IPS-18a (cell line): Measurements from ENCODE around the gene SLC9A9.

Source experiments
- H3K27ac ChIP-seq: one replicate; pipeline ENCODE4 v1.5.1; 2013; ENCODE audit warnings: low read length
- H3K27me3 ChIP-seq: one replicate; pipeline ENCODE4 v1.6.1; 2013; ENCODE audit warnings: mild to moderate bottlenecking, low read length; ENCODE audit not compliant: control insufficient read depth, insufficient read depth
- H3K36me3 ChIP-seq: one replicate; pipeline ENCODE4 v1.6.1; 2013; ENCODE audit warnings: low read depth, low read length; ENCODE audit not compliant: control insufficient read depth
- H3K4me1 ChIP-seq: one replicate; pipeline ENCODE4 v1.6.1; 2013; ENCODE audit warnings: low read depth, low read length; ENCODE audit not compliant: control insufficient read depth
- H3K4me3 ChIP-seq: one replicate; pipeline ENCODE4 v1.5.1; 2013; ENCODE audit warnings: low read length
- H3K9ac ChIP-seq: one replicate; pipeline ENCODE4 v1.6.1; 2013; ENCODE audit warnings: mild to moderate bottlenecking, low read length, moderate library complexity
- H3K9me3 ChIP-seq: one replicate; pipeline ENCODE4 v1.6.1; 2013; ENCODE audit warnings: low read depth, low read length; ENCODE audit not compliant: control insufficient read depth

Gene SLC9A9

GRCh38 chr3:143313893-143314188 is 534.4 kb downstream of the SLC9A9 start:
- Histone ChIP-seq H3K9me3 (no peaks in the 10 kb centered on the region), H3K36me3 (no peaks in the 10 kb centered on the region), H3K4me3 (no peak overlapping the region), H3K27ac (no peak overlapping the region), H3K4me1 (no peaks in the 10 kb centered on the region), H3K9ac (no peak overlapping the region), H3K27me3 (no peaks in the 10 kb centered on the region)

- no peak overlapping the region for H3K27ac ChIP-seq
- no peaks in the 10 kb centered on the region for H3K9me3 ChIP-seq
- no peak overlapping the region for H3K4me3 ChIP-seq
- H3K9ac ChIP-seq, result no peak overlapping the region
- H3K27me3 ChIP-seq, result no peaks in the 10 kb centered on the region
- H3K4me1 ChIP-seq, result no peaks in the 10 kb centered on the region
- no peaks in the 10 kb centered on the region for H3K36me3 ChIP-seq
These were observed 535.0 kb downstream of the SLC9A9 start for GRCh38 chr3:143313025-143313892.

- H3K4me3 ChIP-seq, result no peak overlapping the region
- no peaks in the 10 kb centered on the region for H3K27me3 ChIP-seq
These were observed 537.2 kb downstream of the SLC9A9 start for GRCh38 chr3:143311096-143311495.

GRCh38 chr3:143309705-143310104 is 538.6 kb downstream of the SLC9A9 start:
- Histone ChIP-seq H3K9me3 (no peaks in the 10 kb centered on the region), H3K9ac (no peak overlapping the region), H3K27ac (no peak overlapping the region), H3K36me3 (no peaks in the 10 kb centered on the region), H3K27me3 (no peaks in the 10 kb centered on the region), H3K4me3 (no peak overlapping the region), H3K4me1 (no peaks in the 10 kb centered on the region)

More at GRCh38 chr3:143311096-143311495, 537.2 kb downstream of the SLC9A9 start:
- H3K4me1 ChIP-seq, result no peaks in the 10 kb centered on the region
- no peaks in the 10 kb centered on the region for H3K36me3 ChIP-seq
- no peak overlapping the region for H3K27ac ChIP-seq
- H3K9ac ChIP-seq, result no peak overlapping the region
- no peaks in the 10 kb centered on the region for H3K9me3 ChIP-seq

- Histone ChIP-seq H3K4me1 (no peaks in the 10 kb centered on the region), H3K4me3 (no peak overlapping the region), H3K27me3 (no peaks in the 10 kb centered on the region), H3K9me3 (no peaks in the 10 kb centered on the region), H3K27ac (no peak overlapping the region), H3K9ac (no peak overlapping the region), H3K36me3 (no peaks in the 10 kb centered on the region)
These were observed 540.6 kb downstream of the SLC9A9 start for GRCh38 chr3:143307613-143308183.

- no peaks in the 10 kb centered on the region for H3K4me1 ChIP-seq
- no peak overlapping the region for H3K9ac ChIP-seq
- no peak overlapping the region for H3K4me3 ChIP-seq
- no peaks in the 10 kb centered on the region for H3K36me3 ChIP-seq
- H3K27ac ChIP-seq, result no peak overlapping the region
- no peaks in the 10 kb centered on the region for H3K27me3 ChIP-seq
- no peaks in the 10 kb centered on the region for H3K9me3 ChIP-seq
These were observed 541.9 kb downstream of the SLC9A9 start for GRCh38 chr3:143306407-143306806.

GRCh38 chr3:143302638-143303171 is 545.6 kb downstream of the SLC9A9 start:
- Histone ChIP-seq H3K27ac (no peak overlapping the region), H3K27me3 (no peaks in the 10 kb centered on the region), H3K36me3 (no peaks in the 10 kb centered on the region), H3K4me1 (no peaks in the 10 kb centered on the region), H3K9me3 (no peaks in the 10 kb centered on the region), H3K9ac (no peak overlapping the region), H3K4me3 (no peak overlapping the region)

GRCh38 chr3:143301031-143301901 is 547.0 kb downstream of the SLC9A9 start:
- Histone ChIP-seq H3K9ac (no peak overlapping the region), H3K4me1 (no peaks in the 10 kb centered on the region), H3K27ac (no peak overlapping the region), H3K4me3 (no peak overlapping the region), H3K27me3 (no peaks in the 10 kb centered on the region), H3K36me3 (no peaks in the 10 kb centered on the region), H3K9me3 (no peaks in the 10 kb centered on the region)

GRCh38 chr3:143298886-143299535 is 549.3 kb downstream of the SLC9A9 start:
- Histone ChIP-seq H3K27ac (no peak overlapping the region), H3K4me3 (no peak overlapping the region), H3K27me3 (no peaks in the 10 kb centered on the region), H3K9me3 (no peaks in the 10 kb centered on the region), H3K4me1 (no peaks in the 10 kb centered on the region), H3K36me3 (no peaks in the 10 kb centered on the region), H3K9ac (no peak overlapping the region)

GRCh38 chr3:143298380-143298779 is 549.9 kb downstream of the SLC9A9 start:
- Histone ChIP-seq H3K36me3 (no peaks in the 10 kb centered on the region), H3K27me3 (no peaks in the 10 kb centered on the region), H3K9ac (no peak overlapping the region), H3K4me3 (no peak overlapping the region), H3K27ac (no peak overlapping the region), H3K9me3 (no peaks in the 10 kb centered on the region), H3K4me1 (no peaks in the 10 kb centered on the region)
